Sigmoid colon (tissue), 7 donors: ENCODE results near the gene VASH2. TPM values are rescaled to one million over a fixed set of nuclear protein-coding genes. Genes with fewer than 3 reads are reported as not detected.

ENCODE experiments used
- DNase-seq: peaks from one replicate; pipeline ENCODE4 v3.0.0-alpha.2; 2019
- H3K27ac ChIP-seq, 4 donors: fragments of 200-600 bp; sonication (generic); one replicate each; pipeline ENCODE4 v1.5.1; 2016 to 2019; ENCODE audit warnings: mild to moderate bottlenecking in 1 of 4
- H3K27me3 ChIP-seq, 3 donors: fragments of 200-600 bp; sonication (generic); one replicate each; pipeline ENCODE4 v1.5.1; 2019; ENCODE audit warnings: mild to moderate bottlenecking in 1 of 3
- H3K36me3 ChIP-seq, 4 donors: fragments of 200-600 bp; sonication (generic); one replicate each; pipeline ENCODE4 v1.5.1; 2016 to 2019
- H3K4me1 ChIP-seq, 4 donors: fragments of 200-600 bp; sonication (generic); one replicate each; pipeline ENCODE4 v1.5.1; 2017 to 2019
- H3K4me3 ChIP-seq, 4 donors: fragments of 200-600 bp; sonication (generic); one replicate each; pipeline ENCODE4 v1.5.1; 2017 to 2019; ENCODE audit warnings: mild to moderate bottlenecking in 2 of 4, moderate library complexity in 1 of 4
- H3K9me3 ChIP-seq, 4 donors: fragments of 200-600 bp in 3 of 4; sonication (generic) in 3 of 4; one replicate each; pipeline versions ENCODE4 v1.5.1 to v1.6.1; 2013 to 2019
- CTCF ChIP-seq, 4 experiments: fragments of 450-650 bp in 3 of 4; fragments of 200-600 bp in 1 of 4; IDR thresholded peaks; one replicate each; pipeline ENCODE4 v1.5.1; 2016 to 2019; ENCODE audit warnings: antibody characterized with exemption in 4 of 4, mild to moderate bottlenecking in 3 of 4, moderate library complexity in 2 of 4
- EP300 ChIP-seq, 4 donors: sonication (generic); formaldehyde crosslinking; IDR thresholded peaks; one replicate each; pipeline ENCODE4 v1.6.1; 2017; ENCODE audit warnings: antibody characterized with exemption in 4 of 4
- POLR2A ChIP-seq, 2 donors: fragments of 450-650 bp; IDR thresholded peaks; one replicate each; pipeline ENCODE4 v1.6.1; 2016; ENCODE audit warnings: antibody characterized with exemption in 2 of 2, mild to moderate bottlenecking in 2 of 2, moderate library complexity in 2 of 2
- POLR2AphosphoS5 ChIP-seq, 4 donors: sonication (generic); formaldehyde crosslinking; IDR thresholded peaks; one replicate each; pipeline ENCODE4 v1.6.1; 2017; ENCODE audit warnings: antibody characterized with exemption in 4 of 4
- WGBS, 2 donors: extraction: QIAGEN DNeasy Blood & Tissue Kit; methylation state at CpG; one replicate each; pipeline ENCODE4 v1.1.7; 2013; 5-methylcytosine and 5-hydroxymethylcytosine counted together
- intact Hi-C: fragments of 100-400 bp; cut with DNase I; formaldehyde crosslinking; loops from one replicate; pipeline ENCODE4 v1.15.1; 2023
- polyA plus RNA-seq, 3 donors: library from polyadenylated mRNA; stranded (reverse); fragments of 200-250 nt; gene quantifications; one replicate each; pipeline ENCODE4 v1.2.3, GENCODE V29; 2013
- total RNA-seq, 4 donors: library from RNA; depleted of rRNA; stranded (reverse); fragments of >200 nt; gene quantifications; one replicate each; pipeline ENCODE4 v1.1.0, GENCODE V29; 2016
- donor health status: healthy with polysubstance abuse.
- donor health status: Bipolar disorder and iron deficiency.
- donor health status: healthy.

Gene VASH2
- total and polyA plus RNA-seq, 7 donors, result under 0.01 to 2.1 (median 0.27) TPM

GRCh38 chr1:212957546-212957945 lies 7.2 kb downstream of the VASH2 start:
- no peak for DNase-seq
- H3K4me3 ChIP-seq, result no peak overlapping the region
- 93 to 96% methylated on average over 6 of the region's 6 CpGs for WGBS, 2 donors
- no peaks in the 10 kb centered on the region for H3K4me1 ChIP-seq
- no peak overlapping the region for H3K27ac ChIP-seq
- intact Hi-C loops, result no loop called here
- no peaks in the 10 kb centered on the region for H3K9me3 ChIP-seq
- H3K27me3 ChIP-seq, result no peaks in the 10 kb centered on the region
- no peak for TF ChIP-seq EP300 (IDR thresholded peaks at IDR 0.05)
- no peak for TF ChIP-seq CTCF (IDR thresholded peaks at IDR 0.05)
- TF ChIP-seq POLR2A (IDR thresholded peaks at IDR 0.05), result no peak
- TF ChIP-seq POLR2AphosphoS5 (IDR thresholded peaks at IDR 0.05), result no peak
- H3K36me3 ChIP-seq, result no peaks in the 10 kb centered on the region

- Histone ChIP-seq H3K27ac (no peak overlapping the region), H3K27me3 (no peaks in the 10 kb centered on the region), H3K4me3 (no peak overlapping the region), H3K4me1 (no peaks in the 10 kb centered on the region), H3K36me3 (no peaks in the 10 kb centered on the region), H3K9me3 (no peaks in the 10 kb centered on the region)
- 60 to 87% methylated on average over 10 of the region's 10 CpGs for WGBS, 2 donors
- TF ChIP-seq POLR2A (IDR thresholded peaks at IDR 0.05) (no peak), POLR2AphosphoS5 (IDR thresholded peaks at IDR 0.05) (no peak), EP300 (IDR thresholded peaks at IDR 0.05) (no peak), CTCF (IDR thresholded peaks at IDR 0.05) (no peak)
- no peak for DNase-seq
- intact Hi-C loops, result no loop called here
These were observed 7.8 kb downstream of the VASH2 start for GRCh38 chr1:212958175-212958574.

GRCh38 chr1:212959266-212960220 lies 9.2 kb downstream of the VASH2 start:
- intact Hi-C loops, result no loop called here
- Histone ChIP-seq H3K9me3 (no peaks in the 10 kb centered on the region), H3K4me1 (no peaks in the 10 kb centered on the region), H3K27ac (no peak overlapping the region), H3K27me3 (no peaks in the 10 kb centered on the region), H3K36me3 (no peaks in the 10 kb centered on the region), H3K4me3 (no peak overlapping the region)
- no peak for TF ChIP-seq POLR2AphosphoS5 (IDR thresholded peaks at IDR 0.05)
- no peak for TF ChIP-seq CTCF (IDR thresholded peaks at IDR 0.05)
- 88 to 94% methylated on average over 18 of the region's 18 CpGs for WGBS, 2 donors
- DNase-seq, result no peak

GRCh38 chr1:212960932-212961331 lies 10.6 kb downstream of the VASH2 start:
- no peaks in the 10 kb centered on the region for H3K36me3 ChIP-seq
- H3K27ac ChIP-seq, result no peak overlapping the region
- WGBS, 2 donors, result 97% methylated on average over 6 of the region's 6 CpGs
- intact Hi-C loops, result no loop called here
- H3K9me3 ChIP-seq, result no peaks in the 10 kb centered on the region
- no peaks in the 10 kb centered on the region for H3K27me3 ChIP-seq
- no peak overlapping the region for H3K4me3 ChIP-seq
- no peak for DNase-seq
- H3K4me1 ChIP-seq, result no peaks in the 10 kb centered on the region
- no peak for TF ChIP-seq CTCF (IDR thresholded peaks at IDR 0.05)
- TF ChIP-seq EP300 (IDR thresholded peaks at IDR 0.05), result no peak
- no peak for TF ChIP-seq POLR2A (IDR thresholded peaks at IDR 0.05)
- no peak for TF ChIP-seq POLR2AphosphoS5 (IDR thresholded peaks at IDR 0.05)
